Sciatic nerve (tissue), 2 donors: ENCODE measurements around the gene SHLD1. TPM values are rescaled to one million over a fixed set of nuclear protein-coding genes. Genes with fewer than 3 reads are reported as not detected.
"Not testable (repeated sequence)": the region's sequence is repeated elsewhere in the genome, so short reads cannot be mapped to it uniquely, and the experiment has no call there.

ENCODE experiments used
- ATAC-seq: fragments of 200-7000 bp; cut with Tn5 transposase; one replicate; pipeline ENCODE4 v1.9.1; 2020; ENCODE audit warnings: mild to moderate bottlenecking, moderate library complexity
- DNase-seq: peaks from one replicate; pipeline ENCODE4 v3.0.0-alpha.2; 2020; ENCODE audit warnings: low spot score
- intact Hi-C: fragments of 100-400 bp; cut with DNase I; formaldehyde crosslinking; loops from one replicate; pipeline ENCODE4 v1.14.2; 2022
- total RNA-seq: library from RNA; stranded (reverse); fragmentation: NEBNext Ultra II Directional; extraction: Animal tissue kit (Norgen Biotek cat#: 25700); gene quantifications from one replicate; pipeline ENCODE4 v1.2.1, GENCODE V29; 2021
- donor health status: DM: no; HTN: no; CAD: no.
- donor health status: DM: no; HTN: no; CAD: no.

The SHLD1 gene, protein sequence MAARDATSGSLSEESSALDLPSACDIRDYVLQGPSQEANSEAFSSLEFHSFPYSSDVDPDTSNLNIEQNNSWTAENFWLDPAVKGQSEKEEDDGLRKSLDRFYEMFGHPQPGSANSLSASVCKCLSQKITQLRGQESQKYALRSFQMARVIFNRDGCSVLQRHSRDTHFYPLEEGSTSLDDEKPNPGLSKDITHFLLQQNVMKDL
- 6.1 TPM for total RNA-seq

- DNase-seq = peak; percentile 83
- ATAC-seq = peak; percentile 98
- intact Hi-C loops = no loop called here
Measured at GRCh38 chr20:5749952-5750779, at the start of gene SHLD1. Gene SHLD1, plus strand, starts transcription at chr20:5750401. Its CDS starts 22,465 bp downstream, at chr20:5772866.

- intact Hi-C loops = not testable (repeated sequence)
Measured at GRCh38 chr20:5702339-5702738, 47.9 kb upstream of the SHLD1 start.

DNA sequence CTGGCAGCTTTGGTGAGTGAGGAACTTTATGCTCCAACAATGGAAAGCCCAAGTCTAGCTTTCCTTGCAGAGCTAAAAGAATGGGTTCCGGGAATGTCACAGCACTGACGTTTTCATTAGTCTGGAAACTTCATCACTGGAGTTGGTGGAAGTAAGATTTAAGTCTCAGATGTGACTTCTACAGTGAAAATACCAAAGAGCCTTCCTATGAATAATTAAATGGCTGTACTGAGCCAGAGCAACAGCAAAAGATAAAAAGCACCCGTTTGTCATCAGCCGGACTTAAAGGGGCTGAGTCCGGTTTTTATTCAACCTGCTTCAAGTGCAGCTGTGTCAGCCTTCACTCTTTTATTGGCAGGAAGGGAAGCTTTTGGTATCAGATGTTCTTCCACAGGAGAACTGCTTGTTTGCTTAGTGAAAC lies 46.5 kb upstream of the SHLD1 start:
- ATAC-seq (no peak), DNase-seq (no peak)
- intact Hi-C loops = no loop called here

More at GRCh38 chr20:5702339-5702738, 47.9 kb upstream of the SHLD1 start:
- not testable (repeated sequence) for DNase-seq, ATAC-seq

GRCh38 chr20:5705827-5706226 lies 44.4 kb upstream of the SHLD1 start:
- no peak for ATAC-seq
- no peak for DNase-seq
- intact Hi-C loops = no loop called here

GRCh38 chr20:5706797-5707196 lies 43.4 kb upstream of the SHLD1 start:
- intact Hi-C loops = no loop called here
- DNase-seq (no peak), ATAC-seq (no peak)

GRCh38 chr20:5710551-5710950 lies 39.6 kb upstream of the SHLD1 start:
- DNase-seq (no peak), ATAC-seq (no peak)
- intact Hi-C loops = no loop called here

DNA sequence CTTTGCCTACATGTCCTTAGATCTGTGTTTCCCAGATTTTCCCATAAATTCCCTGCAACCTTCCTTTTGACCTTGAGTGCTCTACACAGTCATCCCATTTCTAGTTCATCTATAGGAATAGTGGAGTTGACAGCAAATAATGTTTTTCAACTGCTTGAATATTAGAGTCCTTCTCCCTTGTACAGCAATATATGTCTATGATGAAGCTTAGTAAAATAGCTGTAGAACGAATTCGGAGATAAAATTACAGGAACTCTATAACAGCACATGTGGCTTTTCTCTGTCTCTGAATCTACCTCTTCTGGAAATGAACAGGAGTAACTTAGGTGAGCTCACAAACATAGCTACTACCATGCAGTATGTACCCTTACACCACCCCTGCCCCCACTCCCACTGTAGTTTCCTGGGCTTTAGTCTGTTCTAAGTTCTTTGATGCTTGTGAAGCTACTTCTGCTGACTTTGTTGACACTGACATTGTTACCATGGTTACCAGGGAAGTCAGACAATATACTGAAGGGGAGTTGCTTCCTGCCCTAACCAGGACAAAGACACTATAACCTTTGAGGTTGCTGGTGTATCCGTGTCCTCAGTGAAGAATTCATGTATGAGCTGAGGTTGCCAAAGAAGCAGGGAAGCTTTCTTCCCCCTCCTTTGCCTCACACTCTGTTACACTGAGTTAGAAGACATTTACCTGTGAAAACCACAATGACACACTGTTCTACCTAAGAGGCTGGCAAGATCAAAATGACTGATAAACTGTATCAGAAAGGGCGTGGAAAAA lies 35.8 kb upstream of the SHLD1 start:
- intact Hi-C loops = no loop called here
- ATAC-seq (peak; percentile 46), DNase-seq (no peak)

GRCh38 chr20:5715071-5715841 lies 34.9 kb upstream of the SHLD1 start:
- ATAC-seq (no peak), DNase-seq (no peak)
- intact Hi-C loops = no loop called here

GRCh38 chr20:5716953-5717352 lies 33.2 kb upstream of the SHLD1 start:
- DNase-seq = no peak
- no peak for ATAC-seq
- intact Hi-C loops = no loop called here

DNA sequence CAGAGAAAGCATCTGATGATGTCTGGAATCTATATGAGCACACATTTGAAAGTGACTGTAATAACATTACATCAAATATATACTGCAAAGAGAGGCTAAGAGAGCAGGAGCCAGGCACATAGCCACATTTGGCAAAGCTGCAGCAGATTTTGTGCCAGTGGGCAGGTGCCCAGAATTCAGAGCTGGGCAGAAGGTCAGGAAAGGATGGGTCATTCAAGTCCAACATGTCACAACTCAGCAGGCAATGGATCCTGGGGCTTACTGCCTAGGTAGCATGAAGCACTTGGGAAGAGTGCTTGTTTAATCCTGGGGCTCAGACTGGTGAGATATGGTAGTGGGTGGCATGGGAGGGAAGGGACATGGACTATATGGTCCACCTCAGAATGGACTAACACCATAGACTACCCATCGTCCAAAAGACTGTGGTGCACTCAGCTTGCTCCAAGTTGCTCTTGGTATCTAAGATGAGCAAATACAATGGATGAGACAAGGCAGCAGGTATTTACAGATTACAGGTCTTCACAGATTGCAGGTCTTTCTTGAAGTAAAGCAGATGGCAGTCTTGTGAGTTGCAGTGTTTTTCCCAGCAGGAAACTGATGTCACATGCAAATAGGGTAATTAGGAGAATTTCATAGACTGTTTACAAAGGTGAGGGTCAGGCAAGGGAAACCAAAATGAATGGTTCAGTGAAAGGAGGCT lies 31.2 kb upstream of the SHLD1 start:
- ATAC-seq (peak; percentile 20), DNase-seq (no peak)
- intact Hi-C loops = no loop called here

- intact Hi-C loops = no loop called here
- ATAC-seq = no peak
- DNase-seq = no peak
Measured at GRCh38 chr20:5719861-5720403, 30.3 kb upstream of the SHLD1 start.

DNA sequence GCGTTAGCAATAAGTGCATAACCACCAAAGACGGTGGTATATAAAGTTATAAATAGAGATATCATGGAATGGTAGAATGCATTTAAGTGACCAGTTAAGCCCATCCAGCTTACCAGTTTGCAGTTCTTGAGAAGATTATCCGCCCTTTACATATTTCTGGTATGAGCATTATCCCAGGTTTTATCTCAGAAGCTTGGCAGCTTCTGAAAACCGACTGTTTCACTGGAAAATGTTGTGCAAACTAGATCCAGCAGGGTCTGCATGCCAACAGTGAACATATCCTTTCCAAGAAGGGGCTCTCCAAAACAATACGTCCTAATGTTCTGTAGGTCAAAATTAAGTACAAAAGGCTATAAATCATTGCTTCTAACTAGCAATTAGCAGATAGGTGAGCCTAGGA lies 29.5 kb upstream of the SHLD1 start:
- ATAC-seq = no peak

GRCh38 chr20:5721356-5721755 lies 28.8 kb upstream of the SHLD1 start:
- ATAC-seq, intact Hi-C loops: not testable (repeated sequence)

More for the DNA sequence above, 29.5 kb upstream of the SHLD1 start:
- intact Hi-C loops = no loop called here
- no peak for DNase-seq

DNA sequence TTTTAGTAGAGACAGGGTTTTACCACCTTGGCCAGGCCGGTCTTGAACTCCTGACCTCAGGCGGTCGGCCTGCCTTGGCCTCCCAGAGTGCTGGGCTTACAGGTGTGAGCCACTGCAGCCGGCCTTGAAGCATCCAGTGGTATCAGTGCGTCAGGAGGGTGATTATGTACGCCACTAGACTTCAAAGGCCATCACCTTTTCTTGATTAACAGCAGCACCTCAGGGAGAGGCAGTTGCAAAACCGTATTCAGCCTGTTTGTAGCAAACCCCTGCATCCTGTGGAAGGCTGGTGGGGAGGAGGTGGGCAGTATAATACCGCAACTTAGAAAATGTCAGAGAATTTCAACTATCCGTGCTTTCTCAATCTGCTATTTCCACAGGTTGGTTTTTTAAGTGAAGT lies 27.3 kb upstream of the SHLD1 start:
- DNase-seq (no peak), ATAC-seq (no peak)
- intact Hi-C loops = no loop called here

More at GRCh38 chr20:5721356-5721755, 28.8 kb upstream of the SHLD1 start:
- DNase-seq = not testable (repeated sequence)

- DNase-seq, ATAC-seq, intact Hi-C loops: not testable (repeated sequence)
Measured at GRCh38 chr20:5725183-5725463, 25.1 kb upstream of the SHLD1 start.

- ATAC-seq = no peak
- no peak for DNase-seq
- intact Hi-C loops = no loop called here
Measured at GRCh38 chr20:5727018-5727515, 23.1 kb upstream of the SHLD1 start.

DNA sequence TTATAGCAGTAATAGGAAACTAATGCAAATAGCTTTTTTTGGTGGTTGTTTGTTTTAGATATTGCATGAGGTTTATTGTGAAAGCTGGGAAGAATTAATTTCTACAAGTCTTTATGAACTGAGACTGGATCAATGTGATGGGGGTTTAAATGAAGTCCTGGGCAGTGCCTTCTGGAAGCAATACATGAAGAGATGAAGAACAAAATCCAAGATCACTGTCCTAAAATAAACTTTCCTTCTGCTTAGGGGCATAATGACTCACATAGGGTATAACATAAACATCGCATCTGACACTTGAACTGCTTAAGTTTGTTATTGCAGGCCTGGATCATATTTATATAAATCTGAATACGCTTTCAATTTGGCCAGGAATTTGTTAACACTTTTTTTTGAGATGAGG lies 20.9 kb upstream of the SHLD1 start:
- no peak for ATAC-seq
- DNase-seq = no peak
- intact Hi-C loops = no loop called here

DNA sequence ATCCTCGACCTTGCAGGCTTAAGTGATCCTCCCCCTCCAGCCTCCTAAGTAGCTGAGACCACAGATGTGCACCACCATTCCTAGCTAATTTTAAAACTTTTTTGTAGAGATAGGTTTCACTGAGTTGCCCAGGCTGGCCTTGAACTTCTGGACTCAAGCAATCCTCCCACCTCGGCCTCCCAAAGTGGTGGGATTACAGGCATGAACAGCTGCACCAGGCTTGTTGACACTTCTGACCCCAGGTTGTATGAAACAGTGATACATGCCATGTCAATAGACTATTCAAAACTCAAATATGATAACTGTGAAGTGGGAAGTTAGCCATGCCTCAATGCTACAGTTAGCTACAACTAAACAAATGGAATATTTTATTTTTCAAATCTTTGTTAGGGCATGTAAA lies 20.1 kb upstream of the SHLD1 start:
- intact Hi-C loops = no loop called here
- ATAC-seq = no peak
- no peak for DNase-seq
